Right renal pelvis (tissue), 4 donors: ENCODE measurements around the gene GPC6. TPM values are rescaled to one million over a fixed set of nuclear protein-coding genes. Genes with fewer than 3 reads are reported as not detected.

ENCODE experiments used
- DNase-seq, 4 donors: peaks; one replicate each; pipeline ENCODE4 v3.0.0-alpha.2; 2013; ENCODE audit warnings: low read depth in 4 of 4, low spot score in 3 of 4, missing footprints in 1 of 4
- polyA plus RNA-seq, 4 donors: library from polyadenylated mRNA; unstranded; fragments of 120-200 nt; gene quantifications; one replicate each; pipeline ENCODE4 v1.2.1, GENCODE V29; 2013; ENCODE audit not compliant: insufficient read length in 4 of 4

Gene GPC6
- polyA plus RNA-seq, 4 donors, result 64.7 to 74.0 (median 65.9) TPM

DNA sequence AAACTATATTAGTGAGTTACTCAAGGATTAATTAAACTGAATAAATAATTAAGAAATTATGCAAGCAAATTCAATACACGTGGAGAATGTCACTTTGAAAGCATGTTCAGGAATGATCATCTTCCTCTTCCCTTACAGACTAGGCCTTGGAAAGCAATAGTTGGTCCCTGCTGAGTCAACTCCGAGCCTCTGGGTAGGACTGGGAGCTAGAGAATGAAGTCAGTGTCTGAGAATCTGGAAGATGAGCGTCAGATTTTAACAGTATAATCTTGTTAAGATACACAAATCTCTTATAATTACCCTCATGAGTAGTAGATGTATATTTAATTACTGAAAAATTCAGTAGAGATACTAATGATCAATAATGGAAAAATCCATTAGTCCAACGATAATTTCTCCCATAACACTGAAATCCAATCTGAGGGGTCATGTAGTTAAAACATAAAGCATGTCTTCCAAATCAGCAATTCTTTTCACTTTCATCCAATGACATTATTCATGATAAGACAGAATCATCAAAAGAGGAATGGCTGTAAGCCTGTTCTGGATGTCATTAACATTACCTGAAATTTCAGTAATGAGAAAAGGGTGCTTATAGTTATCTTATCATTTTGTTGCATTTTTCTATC, 829.9 kb downstream of the GPC6 start:
- DNase-seq, result no peak

DNA sequence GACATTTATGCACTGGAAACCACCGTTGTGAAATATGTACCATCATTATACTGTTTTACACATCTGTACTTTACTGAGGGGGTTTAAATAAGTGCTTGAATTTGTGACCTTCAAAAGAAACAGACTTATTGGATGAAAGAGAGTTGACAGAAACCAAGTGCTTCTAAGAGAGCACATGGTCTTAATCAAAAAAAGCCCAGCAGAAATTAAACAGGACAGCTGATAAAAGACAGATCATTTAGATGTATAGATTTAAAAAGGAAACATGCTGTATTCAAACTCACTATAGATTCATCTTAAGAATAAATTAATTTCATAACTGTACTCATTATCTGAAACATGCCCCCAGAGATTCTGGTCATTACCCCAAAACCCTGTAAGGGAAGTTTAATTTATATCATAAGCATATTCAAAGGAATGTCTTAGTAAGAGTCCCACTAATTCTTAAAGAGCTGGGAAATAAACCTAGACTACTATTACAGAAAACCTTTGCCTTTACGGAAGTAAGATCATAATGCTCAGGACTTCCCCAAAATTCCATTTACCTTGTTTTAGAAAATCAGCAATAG, 831.1 kb downstream of the GPC6 start:
- no peak for DNase-seq

DNA sequence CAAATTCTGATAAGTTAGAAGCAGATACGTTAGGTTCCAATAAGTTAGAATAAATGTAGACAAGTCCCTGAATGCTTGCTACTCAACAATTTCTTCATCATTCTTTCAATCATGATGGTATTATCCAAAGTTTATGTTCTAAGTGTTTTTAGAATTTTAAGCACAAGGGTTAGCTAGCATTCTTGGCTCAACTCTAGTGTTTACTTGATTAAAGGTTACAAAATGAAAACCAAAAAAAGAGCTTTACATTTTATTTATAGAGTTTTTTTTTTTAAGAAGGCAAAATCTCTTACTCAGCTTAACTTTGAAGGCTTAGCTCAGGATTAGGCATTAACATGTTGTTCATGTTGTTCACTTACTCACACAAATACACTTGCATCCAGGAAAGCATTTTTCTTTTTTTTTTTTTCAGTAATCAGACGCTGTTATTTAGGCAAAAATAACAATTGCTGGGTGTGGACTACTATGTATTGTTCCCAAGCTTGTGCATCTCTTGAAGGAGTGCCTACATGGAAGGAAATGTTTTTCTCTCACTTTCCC, 832.3 kb downstream of the GPC6 start:
- no peak for DNase-seq

DNA sequence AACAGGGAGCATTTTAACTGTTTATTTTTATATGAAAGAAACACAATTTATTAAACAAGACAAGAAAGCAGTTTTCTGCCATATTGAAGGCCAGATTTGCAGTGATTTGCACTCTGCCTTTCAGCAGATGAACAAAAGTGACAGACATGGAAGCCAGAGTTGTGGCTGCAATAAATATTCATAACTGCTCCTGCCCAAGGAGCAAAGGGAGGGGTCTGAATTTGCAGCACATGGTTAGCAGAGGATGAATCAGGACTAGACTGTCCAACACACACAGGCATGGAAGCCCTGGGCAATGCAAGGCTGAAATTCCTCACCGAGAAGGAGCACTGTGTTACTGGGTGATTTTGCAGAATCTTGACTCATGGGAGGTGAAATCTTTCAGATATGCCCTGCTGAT, 834.7 kb downstream of the GPC6 start:
- no peak for DNase-seq

GRCh38 chr13:94063096-94063495, 836.5 kb downstream of the GPC6 start:
- DNase-seq, result no peak

- DNase-seq, result no peak
Observed at GRCh38 chr13:94063848-94064247, 837.2 kb downstream of the GPC6 start.

GRCh38 chr13:94065741-94066140, 839.1 kb downstream of the GPC6 start:
- no peak for DNase-seq

GRCh38 chr13:94073007-94073744, 846.6 kb downstream of the GPC6 start:
- DNase-seq, result no peak

DNA sequence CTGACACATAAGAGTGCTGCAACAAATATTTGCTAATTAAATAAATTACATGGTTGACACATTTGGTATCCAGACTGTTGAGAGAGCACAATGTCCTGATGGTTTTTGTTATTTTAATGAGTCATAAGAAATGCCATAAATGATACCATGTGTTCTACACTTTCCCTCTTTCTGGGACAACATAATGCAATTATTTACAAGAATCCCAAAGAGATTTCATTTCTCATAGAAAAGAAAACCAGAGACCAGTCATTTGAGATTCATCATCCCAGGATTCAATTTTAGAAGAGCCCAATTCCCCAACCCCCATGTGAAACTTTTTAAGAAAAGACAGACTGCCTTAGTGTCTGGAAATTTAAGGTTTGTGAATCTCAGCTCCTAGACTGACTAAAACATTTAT, 853.3 kb downstream of the GPC6 start:
- no peak for DNase-seq

DNA sequence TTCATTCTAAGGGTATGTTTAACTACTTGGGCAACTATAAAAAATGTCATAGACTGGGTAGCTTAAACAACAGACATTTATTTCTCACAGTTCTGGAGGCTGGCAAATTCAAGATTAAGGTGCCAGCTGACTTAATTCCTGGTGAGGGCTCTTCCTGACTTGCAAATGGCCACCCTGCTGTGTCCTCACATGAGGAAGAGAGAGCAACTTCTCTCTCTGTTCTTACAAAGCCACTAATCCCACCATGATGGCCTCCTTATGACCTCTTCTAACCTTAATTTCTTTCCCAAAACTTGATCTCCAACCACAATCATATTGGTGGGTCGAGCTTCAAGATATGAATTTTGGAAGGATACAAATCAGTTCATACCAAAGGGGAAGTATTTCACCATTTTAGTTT, 853.9 kb downstream of the GPC6 start:
- DNase-seq, result no peak

- DNase-seq, result no peak
Observed at GRCh38 chr13:94087100-94087499, 860.5 kb downstream of the GPC6 start.

- no peak for DNase-seq
Observed at GRCh38 chr13:94088742-94089141, 862.1 kb downstream of the GPC6 start.

GRCh38 chr13:94090773-94091480, 864.3 kb downstream of the GPC6 start:
- DNase-seq, result no peak

- DNase-seq, result no peak
Observed at GRCh38 chr13:94093652-94094315, 867.2 kb downstream of the GPC6 start.

DNA sequence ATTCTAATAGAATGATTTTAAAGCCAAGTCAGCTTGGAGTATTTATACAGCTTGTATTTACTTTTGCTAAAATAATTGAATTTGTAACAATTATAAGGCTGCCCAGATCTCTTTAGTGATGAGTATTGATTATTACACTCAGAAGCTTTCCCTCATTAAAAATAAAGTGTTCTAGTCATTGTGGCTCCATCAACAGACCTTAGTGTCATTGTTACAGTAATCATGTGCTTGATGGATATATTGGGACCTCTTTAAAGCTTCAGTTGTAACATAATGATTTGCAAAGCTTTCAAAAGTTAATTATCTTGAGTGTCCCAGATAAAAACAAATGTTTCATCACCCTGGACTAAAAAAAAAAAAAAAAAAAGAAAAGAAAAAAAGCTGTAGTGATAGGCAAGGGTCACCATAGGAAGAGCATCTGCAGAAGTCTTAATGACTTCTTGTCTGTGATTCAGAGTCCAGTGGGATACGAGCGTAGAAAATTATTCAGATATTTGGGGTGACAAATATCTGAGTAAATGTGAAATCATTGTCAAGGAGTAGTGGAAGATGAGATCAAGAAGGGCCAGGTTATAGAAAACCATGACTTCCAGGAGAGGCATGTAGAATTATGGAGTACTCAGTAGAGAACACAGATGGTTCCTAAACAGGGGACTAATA, 883.2 kb downstream of the GPC6 start:
- DNase-seq, result no peak

DNA sequence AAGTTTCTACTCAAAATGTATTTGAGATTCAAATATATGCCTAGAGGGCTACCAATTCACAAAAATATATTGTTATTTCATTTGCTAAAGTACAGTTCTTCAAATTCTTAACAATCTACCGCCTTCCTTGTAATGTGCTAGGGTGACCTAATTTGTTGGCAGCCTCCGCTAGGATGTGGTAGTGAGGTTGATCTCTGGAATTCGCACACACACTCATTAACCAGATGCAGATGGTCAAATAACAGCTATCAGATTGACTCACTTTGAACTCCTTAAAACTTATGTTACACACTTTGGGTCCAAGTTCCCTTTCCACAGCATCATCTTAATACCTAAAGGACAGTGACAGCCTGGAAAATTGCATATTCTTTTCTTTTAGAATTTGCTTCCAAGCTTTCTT, 885.6 kb downstream of the GPC6 start:
- no peak for DNase-seq

DNA sequence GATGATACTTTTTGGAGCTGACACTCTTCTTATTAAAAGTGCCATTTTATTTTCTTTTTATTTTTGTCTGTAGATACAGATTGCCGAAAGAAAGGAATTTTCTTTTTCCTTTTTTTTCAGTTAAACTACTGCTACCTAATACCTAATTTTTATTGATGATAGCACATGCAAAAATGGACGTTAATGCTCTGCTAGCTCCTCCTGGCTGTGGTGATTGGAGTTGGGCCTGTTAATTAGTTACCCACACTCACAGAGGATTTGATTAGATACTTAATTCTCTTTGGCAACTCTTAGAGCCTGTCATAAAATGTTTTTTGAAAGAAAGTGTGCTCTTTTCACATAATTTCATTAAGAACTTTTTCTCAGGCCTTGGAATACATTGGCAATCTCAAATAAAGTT, 886.1 kb downstream of the GPC6 start:
- no peak for DNase-seq

DNA sequence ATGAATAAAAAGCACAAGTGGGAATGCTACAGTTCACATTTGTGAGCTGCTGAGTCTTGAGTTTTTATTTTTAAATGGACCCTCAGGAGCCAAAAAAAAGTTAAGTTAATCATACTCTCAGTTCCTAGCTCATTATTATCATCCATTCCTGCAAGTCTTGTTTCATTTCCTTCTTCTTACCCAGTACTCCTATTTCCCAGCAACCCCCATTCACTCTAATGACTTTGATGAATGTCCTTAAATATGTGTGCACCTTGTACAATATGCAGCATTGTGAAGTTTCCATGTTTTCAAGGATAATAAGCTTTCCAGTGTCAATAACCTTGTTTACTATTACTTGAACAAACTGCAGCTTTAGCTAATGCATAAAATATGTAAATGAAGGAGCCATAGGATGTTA, 886.6 kb downstream of the GPC6 start:
- DNase-seq, result no peak

DNA sequence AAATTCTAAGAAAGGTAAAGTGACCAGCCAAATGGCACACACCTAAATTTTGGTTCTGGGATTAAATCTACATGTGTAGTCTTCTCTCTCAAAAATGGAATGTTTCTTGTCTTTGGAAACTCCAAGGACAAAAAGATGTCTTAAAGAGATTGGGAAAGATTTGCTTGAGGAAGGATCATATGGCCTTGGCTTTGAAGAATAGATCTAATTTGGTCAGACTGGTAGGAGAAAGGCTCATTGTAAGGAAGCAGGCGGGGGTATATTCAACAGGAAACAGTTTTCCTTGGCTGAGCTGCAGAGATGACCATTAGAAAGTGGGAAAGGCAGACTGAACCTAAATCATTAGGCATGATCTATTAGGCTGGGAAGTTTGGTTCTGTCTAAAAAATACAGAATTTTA, 887.6 kb downstream of the GPC6 start:
- no peak for DNase-seq

GRCh38 chr13:94115054-94115453, 888.4 kb downstream of the GPC6 start:
- DNase-seq, result no peak
